ENCODE results near the gene KDM5C. TPM values are rescaled to one million over a fixed set of nuclear protein-coding genes. Genes with fewer than 3 reads are reported as not detected.
A peak's percentile ranks its signal among the peaks of the same experiment; 100 is the strongest.

KDM5C gene
- total RNA-seq, 2 donors from 2014 or later: 208 to 211 TPM

DNA sequence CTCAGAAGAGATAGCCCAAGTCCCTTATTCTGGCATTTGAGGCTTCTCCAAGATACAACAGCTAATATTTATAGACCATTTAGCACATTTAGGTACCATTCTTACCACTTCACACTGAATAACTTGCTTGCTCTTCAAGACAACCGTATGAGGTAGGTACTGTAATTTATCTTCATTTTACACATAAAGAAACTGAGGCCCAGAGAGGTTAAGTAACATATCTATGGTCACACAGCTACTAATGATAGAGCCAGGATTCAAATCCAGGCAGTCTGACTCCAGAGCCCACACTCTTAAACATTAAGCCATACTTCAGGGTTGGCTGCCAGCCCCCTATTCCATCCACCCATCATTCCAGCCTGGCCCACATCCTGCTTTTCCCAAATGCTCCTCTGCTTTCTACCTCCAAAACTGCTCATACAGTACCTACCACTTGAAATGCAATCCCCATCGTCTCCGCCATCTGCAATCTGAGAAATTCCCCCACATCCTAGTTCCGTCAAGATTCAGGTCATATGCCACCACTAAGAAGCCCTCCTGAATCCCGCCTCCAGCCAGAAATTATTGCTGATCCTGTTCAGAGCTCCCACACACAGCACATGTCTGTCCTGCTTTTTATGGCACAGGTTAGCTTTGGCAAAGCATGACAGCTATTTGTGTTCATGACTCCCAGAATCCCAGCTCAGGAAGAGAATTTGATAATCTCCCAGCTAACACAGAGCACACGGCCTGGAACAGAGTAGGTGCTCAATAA lies 32.8 kb upstream of the KDM5C start:
- no peaks in the 10 kb centered on the region for H3K9me3 ChIP-seq (ENCODE audit: control insufficient read depth, low read length, poor library complexity, severe bottlenecking)
- H3K27ac Mint-ChIP-seq: no peak overlapping the region
- H3K36me3 Mint-ChIP-seq (ENCODE audit: low read depth): no peaks in the 10 kb centered on the region
- peaks cover 13% of the 10 kb centered on the region for H3K4me1 Mint-ChIP-seq
- H3K4me3 Mint-ChIP-seq: no peak overlapping the region
- H3K27me3 Mint-ChIP-seq: peaks cover 8% of the 10 kb centered on the region
- DNase-seq (no peak), ATAC-seq (no peak)

DNA sequence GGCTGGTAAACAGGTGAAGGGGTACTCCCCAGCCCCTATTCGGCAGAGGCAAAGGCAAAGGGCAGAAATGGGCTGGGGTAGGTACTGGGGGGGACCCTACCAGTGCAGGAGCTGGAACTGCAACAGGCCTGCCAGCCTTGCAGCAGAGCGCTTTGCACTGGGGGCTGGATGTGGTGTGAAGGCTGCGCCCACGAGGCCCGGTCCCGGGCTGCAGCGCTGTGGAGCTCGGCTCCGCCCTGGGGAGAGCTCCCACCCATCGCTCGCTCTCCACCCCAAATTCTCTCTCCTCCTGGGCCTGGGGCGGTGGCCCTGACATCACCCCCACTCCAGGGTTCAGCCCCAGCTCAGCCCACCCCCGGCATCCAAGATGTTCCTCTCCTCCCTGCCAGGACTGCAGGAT lies 32.2 kb upstream of the KDM5C start:
- no peak for DNase-seq
- ATAC-seq: no peak
- H3K36me3 Mint-ChIP-seq (ENCODE audit: low read depth): no peaks in the 10 kb centered on the region
- no peak overlapping the region for H3K4me3 Mint-ChIP-seq
- H3K9me3 ChIP-seq (ENCODE audit: control insufficient read depth, low read length, poor library complexity, severe bottlenecking): no peaks in the 10 kb centered on the region
- peaks cover 8% of the 10 kb centered on the region for H3K27me3 Mint-ChIP-seq
- peaks cover 9% of the 10 kb centered on the region for H3K4me1 Mint-ChIP-seq
- H3K27ac Mint-ChIP-seq: no peak overlapping the region

DNA sequence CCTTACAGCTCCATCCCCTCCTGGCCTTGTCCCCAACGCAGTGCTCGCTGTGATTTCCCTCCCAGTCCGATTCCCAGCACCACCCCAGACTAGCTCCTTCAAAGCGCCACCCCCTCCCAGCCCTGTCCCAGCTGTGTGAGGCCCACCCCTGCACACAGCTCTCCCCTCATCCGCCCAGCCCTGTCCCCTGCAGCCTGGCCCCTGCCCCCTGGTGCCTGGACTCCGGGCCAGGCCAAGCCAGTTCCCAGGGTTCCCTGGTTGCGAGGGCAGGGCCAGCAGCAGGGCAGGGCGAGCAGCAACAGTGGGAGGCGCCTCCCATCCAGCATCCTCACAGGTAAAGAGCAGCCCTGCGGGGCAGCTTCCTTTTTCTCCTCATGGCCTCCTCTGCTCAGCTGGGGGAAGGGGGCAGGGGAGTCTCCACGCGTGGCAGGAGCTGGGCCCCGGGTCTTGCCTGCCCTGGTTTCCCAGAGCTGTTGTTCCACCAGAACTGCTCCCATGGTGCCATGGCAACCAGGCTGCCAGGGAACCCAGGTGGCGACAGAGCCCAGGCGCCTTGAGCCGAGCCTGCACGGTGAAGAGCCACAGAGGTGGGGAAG lies 31.5 kb upstream of the KDM5C start:
- H3K27me3 Mint-ChIP-seq: peaks cover 8% of the 10 kb centered on the region
- no peaks in the 10 kb centered on the region for H3K9me3 ChIP-seq (ENCODE audit: control insufficient read depth, low read length, poor library complexity, severe bottlenecking)
- no peaks in the 10 kb centered on the region for H3K36me3 Mint-ChIP-seq (ENCODE audit: low read depth)

DNA sequence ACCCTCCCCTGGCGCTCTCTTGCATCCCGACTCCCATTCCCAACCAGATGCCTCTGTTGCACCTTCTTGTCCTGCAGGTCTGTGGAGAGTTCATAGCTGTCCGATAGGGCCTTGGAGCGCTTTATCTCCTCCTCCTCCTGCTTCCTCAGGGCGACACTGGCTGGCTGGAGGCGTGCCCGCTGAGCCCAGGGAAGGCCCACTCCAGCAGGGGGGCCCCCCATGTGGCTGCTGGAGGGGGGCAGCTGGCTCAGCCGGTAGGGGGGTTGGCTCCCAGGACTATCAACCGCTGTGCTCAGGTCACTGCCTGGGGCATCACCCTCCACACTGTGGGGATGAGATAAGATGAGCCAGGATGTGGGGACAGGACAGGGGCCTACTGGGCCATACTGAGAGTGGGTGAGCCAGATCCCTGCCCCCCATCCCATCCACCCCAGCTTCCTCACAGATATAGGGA lies 30.8 kb upstream of the KDM5C start:
- DNase-seq (no peak), ATAC-seq (no peak)
- H3K4me1 Mint-ChIP-seq: peaks cover 2% of the 10 kb centered on the region
- H3K9me3 ChIP-seq (ENCODE audit: control insufficient read depth, low read length, poor library complexity, severe bottlenecking): no peaks in the 10 kb centered on the region
- H3K36me3 Mint-ChIP-seq (ENCODE audit: low read depth): no peaks in the 10 kb centered on the region
- H3K27me3 Mint-ChIP-seq: peaks cover 8% of the 10 kb centered on the region
- H3K27ac Mint-ChIP-seq: no peak overlapping the region
- H3K4me3 Mint-ChIP-seq: no peak overlapping the region

More for the DNA sequence above, 31.5 kb upstream of the KDM5C start:
- DNase-seq (no peak), ATAC-seq (no peak)
- Mint-ChIP-seq H3K4me1 (peaks cover 5% of the 10 kb centered on the region), H3K4me3 (no peak overlapping the region), H3K27ac (no peak overlapping the region)

DNA sequence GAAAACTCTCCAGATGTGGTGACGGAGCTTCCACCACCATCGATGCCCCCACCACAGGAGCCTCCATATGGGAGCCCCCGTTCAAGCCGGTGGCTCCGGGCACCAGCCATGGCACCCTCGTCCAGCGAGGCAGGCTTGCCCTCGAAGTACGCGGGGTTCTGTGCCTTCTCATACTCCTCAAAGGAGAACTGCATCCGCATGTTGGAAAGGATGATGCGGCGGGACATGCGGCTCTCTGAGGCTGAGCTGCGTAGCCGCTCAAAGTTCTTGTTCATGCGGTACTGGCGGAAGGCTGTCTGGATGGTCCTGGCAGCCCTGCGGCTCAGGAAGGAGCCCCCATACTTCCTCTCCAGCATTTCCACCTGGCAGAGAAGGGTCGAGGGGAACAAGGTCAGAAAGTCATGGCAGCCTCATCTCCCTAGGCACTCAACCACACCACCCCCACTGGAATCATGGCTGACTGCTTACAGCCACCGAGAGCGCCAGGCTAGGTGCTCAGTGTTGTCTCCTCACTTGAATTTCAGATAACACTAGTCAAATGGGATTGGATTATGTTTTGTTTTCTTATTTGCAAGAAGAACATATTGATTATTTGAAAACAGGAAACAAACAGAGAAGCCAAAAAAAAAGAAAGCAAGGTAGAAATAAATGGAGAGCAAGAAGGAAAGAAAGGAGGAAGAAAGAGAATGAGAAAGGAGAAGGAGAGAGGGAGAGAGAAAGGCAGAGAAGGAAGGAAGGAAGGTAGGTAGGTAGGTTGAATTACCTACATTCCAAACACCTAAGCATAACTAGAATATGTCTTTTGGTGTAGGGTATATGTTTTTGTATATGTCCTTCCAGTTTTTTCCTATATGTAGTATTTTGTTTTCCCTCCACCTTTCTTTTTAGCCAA lies 29.8 kb upstream of the KDM5C start:
- Mint-ChIP-seq H3K27ac (no peak overlapping the region), H3K27me3 (peaks cover 8% of the 10 kb centered on the region), H3K4me3 (no peak overlapping the region), H3K36me3 (ENCODE audit: low read depth) (no peaks in the 10 kb centered on the region), H3K4me1 (no peaks in the 10 kb centered on the region)
- no peaks in the 10 kb centered on the region for H3K9me3 ChIP-seq (ENCODE audit: control insufficient read depth, low read length, poor library complexity, severe bottlenecking)
- DNase-seq: no peak
- ATAC-seq: no peak

DNA sequence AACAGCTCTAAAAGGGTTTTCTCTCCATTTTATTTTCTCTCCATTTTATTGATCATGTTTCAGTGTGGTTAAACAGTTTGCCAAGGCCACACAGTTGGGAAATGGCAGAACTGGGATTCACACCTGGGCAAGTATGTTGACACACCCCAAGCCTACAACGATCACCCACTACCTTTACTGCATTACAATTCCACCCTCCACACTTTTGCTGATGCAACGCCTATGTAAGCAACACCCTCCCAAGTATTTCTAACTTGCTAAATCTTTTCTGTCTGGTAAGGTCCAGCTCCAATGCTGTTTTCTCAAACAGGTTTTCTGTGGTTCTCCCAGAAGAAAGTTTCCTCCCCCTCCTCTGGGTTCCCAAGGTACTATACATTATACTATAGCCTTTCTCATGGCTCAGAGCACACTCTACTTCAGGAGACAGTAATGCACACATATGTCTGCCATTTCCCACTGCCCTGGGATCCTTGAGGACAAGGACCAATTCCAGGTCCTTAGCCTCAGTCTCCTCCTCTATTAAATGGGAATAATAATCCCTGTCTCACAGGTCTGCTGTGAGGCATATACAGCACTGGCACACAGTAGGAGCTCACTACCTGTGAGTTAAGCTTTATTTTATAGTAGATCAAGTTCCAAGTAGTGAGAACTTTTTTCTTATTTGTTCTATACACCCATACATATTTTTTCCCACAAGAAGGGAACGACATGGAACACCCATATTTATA lies 28.4 kb upstream of the KDM5C start:
- H3K4me3 Mint-ChIP-seq: no peak overlapping the region
- DNase-seq (no peak), ATAC-seq (no peak)
- no peaks in the 10 kb centered on the region for H3K9me3 ChIP-seq (ENCODE audit: control insufficient read depth, low read length, poor library complexity, severe bottlenecking)
- no peaks in the 10 kb centered on the region for H3K4me1 Mint-ChIP-seq
- H3K36me3 Mint-ChIP-seq (ENCODE audit: low read depth): no peaks in the 10 kb centered on the region
- H3K27me3 Mint-ChIP-seq: peaks cover 8% of the 10 kb centered on the region
- H3K27ac Mint-ChIP-seq: no peak overlapping the region

DNA sequence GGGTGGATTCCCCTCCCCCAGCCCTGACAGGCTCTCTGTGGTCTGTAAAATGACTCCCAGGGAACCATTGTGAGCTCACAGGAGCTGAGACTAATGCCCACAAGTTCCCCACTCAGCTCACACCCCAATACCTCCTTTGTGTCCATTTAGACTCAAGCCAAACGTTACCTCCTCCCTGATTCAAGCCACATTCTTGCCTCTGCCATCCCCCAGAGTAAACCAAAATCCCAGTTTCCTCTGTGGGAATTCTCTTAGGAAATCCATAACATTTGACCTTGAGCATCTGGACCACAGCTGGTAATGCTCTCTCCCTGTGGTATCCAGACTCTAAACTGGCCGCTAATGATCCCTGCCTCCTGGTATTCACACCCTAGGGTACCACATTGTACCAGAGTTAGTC lies 26.3 kb upstream of the KDM5C start:
- DNase-seq (no peak), ATAC-seq (no peak)
- Mint-ChIP-seq H3K27ac (no peak overlapping the region), H3K27me3 (peaks cover 1% of the 10 kb centered on the region), H3K36me3 (ENCODE audit: low read depth) (no peaks in the 10 kb centered on the region), H3K4me1 (no peaks in the 10 kb centered on the region), H3K4me3 (no peak overlapping the region)
- H3K9me3 ChIP-seq (ENCODE audit: control insufficient read depth, low read length, poor library complexity, severe bottlenecking): no peaks in the 10 kb centered on the region

DNA sequence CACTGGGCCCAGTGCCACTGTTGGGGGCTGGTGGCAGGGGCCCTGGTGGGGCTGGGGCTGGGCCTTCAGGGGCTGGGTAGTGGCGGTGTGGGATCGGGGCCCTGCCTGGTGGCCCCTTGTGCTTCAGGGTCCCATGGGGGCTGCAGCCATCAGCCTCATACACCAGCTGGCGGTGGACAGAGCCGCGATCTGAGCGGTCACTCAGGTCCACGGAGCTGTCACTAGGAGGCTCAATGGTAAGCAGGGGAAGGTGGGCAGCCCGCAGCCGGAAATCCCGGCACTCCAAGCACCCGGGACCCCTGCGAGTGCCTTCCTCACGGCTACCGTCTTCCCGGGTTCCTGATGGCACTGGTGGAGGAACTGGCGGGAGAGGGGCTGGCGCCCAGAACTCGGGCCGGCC lies 25.5 kb upstream of the KDM5C start:
- no peaks in the 10 kb centered on the region for H3K36me3 Mint-ChIP-seq (ENCODE audit: low read depth)
- H3K9me3 ChIP-seq (ENCODE audit: control insufficient read depth, low read length, poor library complexity, severe bottlenecking): no peaks in the 10 kb centered on the region
- H3K4me1 Mint-ChIP-seq: no peaks in the 10 kb centered on the region
- peaks cover 5% of the 10 kb centered on the region for H3K27me3 Mint-ChIP-seq
- DNase-seq: no peak
- H3K27ac Mint-ChIP-seq: no peak overlapping the region
- no peak overlapping the region for H3K4me3 Mint-ChIP-seq
- ATAC-seq: no peak

DNA sequence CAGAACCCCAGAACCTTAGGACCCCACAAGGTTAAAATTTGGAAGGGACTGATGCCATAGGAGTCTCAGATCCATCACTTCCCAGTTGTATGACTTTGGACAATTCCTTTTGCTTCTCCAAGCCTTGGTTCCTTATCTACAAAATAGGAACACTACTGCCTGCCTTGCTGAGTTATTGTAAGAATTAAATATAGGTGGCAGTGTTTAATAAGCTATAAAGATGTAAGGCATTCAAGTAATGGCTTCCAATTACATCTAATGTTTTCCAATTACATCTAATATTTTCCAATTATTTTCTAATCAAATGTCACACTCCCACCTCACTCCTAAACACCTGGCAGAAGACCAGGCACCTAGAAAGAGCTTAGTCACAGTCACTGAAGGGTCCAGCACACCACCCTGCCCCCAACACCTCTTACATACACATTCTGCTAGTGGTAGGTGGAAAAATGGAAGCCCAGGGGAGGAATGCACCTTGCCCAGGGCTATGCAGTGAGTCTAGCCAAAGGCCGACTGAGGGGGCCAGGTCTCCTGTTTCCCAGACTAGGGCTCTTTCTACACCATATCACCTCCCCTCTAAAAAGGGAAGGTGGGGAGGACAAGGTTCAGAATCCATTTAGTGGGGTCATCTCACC lies 24.5 kb upstream of the KDM5C start:
- Mint-ChIP-seq H3K36me3 (ENCODE audit: low read depth) (no peaks in the 10 kb centered on the region), H3K4me3 (no peak overlapping the region), H3K27me3 (peaks cover 5% of the 10 kb centered on the region), H3K27ac (no peak overlapping the region), H3K4me1 (no peaks in the 10 kb centered on the region)
- ATAC-seq (no peak), DNase-seq (no peak)
- H3K9me3 ChIP-seq (ENCODE audit: control insufficient read depth, low read length, poor library complexity, severe bottlenecking): no peaks in the 10 kb centered on the region

DNA sequence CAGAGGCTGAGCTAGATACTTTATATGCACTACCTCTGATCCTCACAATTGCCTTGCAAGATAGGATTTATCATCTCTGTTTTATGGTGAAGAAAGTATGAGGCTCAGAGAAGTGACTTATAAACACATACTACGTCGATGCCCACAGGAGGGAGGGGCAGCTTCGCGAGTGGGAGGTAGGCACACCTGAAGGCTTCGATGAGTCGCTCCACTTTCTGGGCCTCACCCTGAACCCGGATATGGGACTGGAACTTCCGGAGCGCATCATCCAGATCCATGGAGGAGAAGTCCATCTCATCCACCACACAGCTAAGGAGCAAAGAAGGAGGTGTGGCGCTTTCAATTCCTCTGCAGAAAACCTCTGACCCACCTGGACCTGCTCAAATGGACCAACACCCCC lies 22.9 kb upstream of the KDM5C start:
- no peaks in the 10 kb centered on the region for H3K4me1 Mint-ChIP-seq
- peaks cover 5% of the 10 kb centered on the region for H3K27me3 Mint-ChIP-seq
- ATAC-seq (no peak), DNase-seq (no peak)
- no peak overlapping the region for H3K4me3 Mint-ChIP-seq
- no peaks in the 10 kb centered on the region for H3K36me3 Mint-ChIP-seq (ENCODE audit: low read depth)
- no peaks in the 10 kb centered on the region for H3K9me3 ChIP-seq (ENCODE audit: control insufficient read depth, low read length, poor library complexity, severe bottlenecking)
- H3K27ac Mint-ChIP-seq: peak overlapping the region; percentile 29

DNA sequence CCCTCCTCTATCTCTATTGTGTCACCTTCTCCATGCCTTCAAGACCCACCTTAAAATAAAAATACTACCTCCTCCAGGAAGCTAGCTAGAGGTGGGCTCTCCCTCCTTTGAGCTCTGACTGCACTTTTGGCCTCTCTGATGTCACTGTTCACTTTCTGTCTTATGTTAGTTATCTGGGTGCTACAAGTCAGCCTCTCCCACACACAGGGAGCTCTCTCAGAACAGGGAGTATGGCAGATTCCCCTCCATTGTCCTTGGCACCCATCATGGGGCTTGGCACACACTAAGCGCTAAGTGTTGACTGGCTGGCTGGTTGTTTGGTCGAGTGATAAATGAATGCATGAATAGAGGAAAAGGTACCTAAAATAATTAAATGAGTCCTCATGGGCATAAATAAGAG lies 21.2 kb upstream of the KDM5C start:
- no peak overlapping the region for H3K27ac Mint-ChIP-seq
- DNase-seq: no peak
- ATAC-seq: no peak
- no peaks in the 10 kb centered on the region for H3K4me1 Mint-ChIP-seq
- no peak overlapping the region for H3K4me3 Mint-ChIP-seq
- no peaks in the 10 kb centered on the region for H3K36me3 Mint-ChIP-seq (ENCODE audit: low read depth)
- peaks cover 5% of the 10 kb centered on the region for H3K27me3 Mint-ChIP-seq
- H3K9me3 ChIP-seq (ENCODE audit: control insufficient read depth, low read length, poor library complexity, severe bottlenecking): no peaks in the 10 kb centered on the region

DNA sequence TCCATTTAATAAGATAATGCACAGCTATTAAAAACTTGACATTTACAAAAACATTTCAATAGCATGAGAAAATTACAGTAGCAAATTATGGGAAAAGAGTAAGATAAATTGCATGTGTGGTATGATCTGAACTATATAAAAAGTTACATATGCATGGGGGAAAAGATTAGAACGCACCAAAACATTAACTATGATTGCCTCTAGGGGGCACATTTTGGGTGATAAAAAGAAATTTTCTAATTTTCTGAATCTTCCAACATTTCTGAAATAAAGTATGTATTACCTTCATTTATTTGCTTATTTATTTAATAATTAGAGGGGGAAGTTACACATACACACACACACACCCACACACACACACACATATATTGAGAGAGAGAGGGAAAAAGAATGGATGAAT lies 19.6 kb upstream of the KDM5C start:
- ATAC-seq (no peak), DNase-seq (no peak)
- H3K4me3 Mint-ChIP-seq: no peak overlapping the region
- H3K9me3 ChIP-seq (ENCODE audit: control insufficient read depth, low read length, poor library complexity, severe bottlenecking): no peaks in the 10 kb centered on the region
- no peaks in the 10 kb centered on the region for H3K36me3 Mint-ChIP-seq (ENCODE audit: low read depth)
- no peaks in the 10 kb centered on the region for H3K4me1 Mint-ChIP-seq
- peaks cover 5% of the 10 kb centered on the region for H3K27me3 Mint-ChIP-seq
- no peak overlapping the region for H3K27ac Mint-ChIP-seq
